Measurements from ENCODE around the gene IL9R.
"Not testable (repeated sequence)": the region's sequence is repeated elsewhere in the genome, so short reads cannot be mapped to it uniquely, and the experiment has no call there.

The IL9R gene, protein sequence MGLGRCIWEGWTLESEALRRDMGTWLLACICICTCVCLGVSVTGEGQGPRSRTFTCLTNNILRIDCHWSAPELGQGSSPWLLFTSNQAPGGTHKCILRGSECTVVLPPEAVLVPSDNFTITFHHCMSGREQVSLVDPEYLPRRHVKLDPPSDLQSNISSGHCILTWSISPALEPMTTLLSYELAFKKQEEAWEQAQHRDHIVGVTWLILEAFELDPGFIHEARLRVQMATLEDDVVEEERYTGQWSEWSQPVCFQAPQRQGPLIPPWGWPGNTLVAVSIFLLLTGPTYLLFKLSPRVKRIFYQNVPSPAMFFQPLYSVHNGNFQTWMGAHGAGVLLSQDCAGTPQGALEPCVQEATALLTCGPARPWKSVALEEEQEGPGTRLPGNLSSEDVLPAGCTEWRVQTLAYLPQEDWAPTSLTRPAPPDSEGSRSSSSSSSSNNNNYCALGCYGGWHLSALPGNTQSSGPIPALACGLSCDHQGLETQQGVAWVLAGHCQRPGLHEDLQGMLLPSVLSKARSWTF

DNA sequence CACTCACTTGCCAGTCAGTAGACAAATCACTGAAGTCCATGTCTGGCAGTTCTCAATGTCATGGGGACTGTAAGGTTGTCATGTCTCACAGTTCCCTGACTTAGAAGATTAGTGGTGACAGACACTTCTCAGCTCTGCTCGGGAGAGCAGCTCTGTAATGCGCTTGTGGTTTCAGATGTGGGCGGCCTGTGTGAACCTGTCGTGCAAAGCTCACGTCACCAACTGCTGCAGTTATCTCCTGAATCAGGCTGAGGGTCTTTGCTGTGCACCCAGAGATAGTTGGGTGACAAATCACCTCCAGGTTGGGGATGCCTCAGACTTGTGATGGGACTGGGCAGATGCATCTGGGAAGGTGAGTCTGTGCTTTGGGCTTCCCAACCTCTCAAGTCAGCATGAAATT lies at the start of gene IL9R:
TSS of gene IL9R (plus strand) at position 261 of the 400 bp plus-strand sequence. CDS start at position 325, 64 bp downstream.
- DNase-seq: no peak

DNA sequence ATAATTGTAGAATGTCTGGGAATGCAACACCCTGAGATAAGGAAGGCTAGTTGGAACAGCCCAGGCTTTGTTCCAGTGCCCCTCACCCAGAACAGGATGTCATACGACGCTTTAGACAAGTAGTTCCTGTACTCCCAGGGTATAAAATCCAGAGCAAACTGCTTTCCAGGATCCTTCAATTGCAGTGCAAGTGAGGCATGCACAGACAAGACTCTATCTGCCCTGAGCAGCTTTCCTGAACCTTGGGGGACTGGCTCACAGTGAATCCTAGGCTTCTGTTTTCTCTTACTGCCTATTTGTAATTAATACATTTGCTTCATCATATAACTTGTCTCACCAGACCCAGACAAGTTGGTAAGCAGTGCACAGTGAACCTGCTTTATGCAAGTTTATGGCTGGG lies 48.4 kb upstream of the IL9R start:
- no peak for DNase-seq

DNA sequence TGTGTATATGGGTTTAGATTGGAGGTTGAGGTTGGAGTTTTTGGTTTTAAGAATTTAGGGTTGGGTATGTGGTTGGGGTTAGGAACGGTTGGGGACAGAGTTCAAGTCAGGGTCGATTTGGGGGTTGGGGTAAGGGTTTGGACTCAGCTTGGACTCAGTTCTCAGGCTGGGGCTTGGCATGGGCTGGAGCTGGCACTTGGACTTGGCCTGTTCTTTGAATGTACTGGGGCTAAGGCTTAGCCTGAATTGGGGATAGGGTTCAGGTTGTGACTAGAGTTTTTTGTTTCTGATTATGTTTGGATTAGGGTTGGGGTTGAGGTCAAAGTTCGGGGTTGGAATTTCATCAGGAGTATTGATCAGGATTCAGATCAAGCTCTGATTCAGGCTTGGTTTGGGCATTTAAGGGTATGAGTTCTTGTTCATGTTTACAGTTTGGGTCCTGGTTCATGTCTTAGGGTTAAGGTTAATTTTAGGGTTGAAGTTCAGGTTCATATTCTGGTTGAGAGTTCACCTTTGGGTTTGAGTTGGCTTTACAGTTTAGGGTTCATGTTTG lies 46.2 kb upstream of the IL9R start:
- no peak for DNase-seq

DNA sequence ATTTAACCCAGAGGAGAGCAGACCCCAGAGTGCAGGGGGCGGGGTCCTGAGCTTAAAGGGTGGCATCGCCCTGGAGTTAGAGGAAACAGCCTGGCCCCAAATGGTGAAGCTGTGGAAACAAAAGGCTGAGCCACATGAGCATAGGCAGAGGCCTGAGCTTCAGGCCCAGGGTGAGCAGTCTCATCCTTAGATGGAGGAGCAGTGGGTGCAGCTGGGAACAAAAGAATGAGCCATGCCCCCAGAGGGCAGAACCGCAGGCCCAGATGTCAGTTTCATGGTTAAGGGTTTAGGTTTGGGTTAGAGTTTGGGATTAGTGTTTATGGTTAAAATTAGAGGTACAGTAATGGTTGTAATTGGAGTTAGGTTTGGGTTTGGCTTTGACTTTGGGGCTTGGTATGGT lies 44.4 kb upstream of the IL9R start:
- DNase-seq: no peak

DNA sequence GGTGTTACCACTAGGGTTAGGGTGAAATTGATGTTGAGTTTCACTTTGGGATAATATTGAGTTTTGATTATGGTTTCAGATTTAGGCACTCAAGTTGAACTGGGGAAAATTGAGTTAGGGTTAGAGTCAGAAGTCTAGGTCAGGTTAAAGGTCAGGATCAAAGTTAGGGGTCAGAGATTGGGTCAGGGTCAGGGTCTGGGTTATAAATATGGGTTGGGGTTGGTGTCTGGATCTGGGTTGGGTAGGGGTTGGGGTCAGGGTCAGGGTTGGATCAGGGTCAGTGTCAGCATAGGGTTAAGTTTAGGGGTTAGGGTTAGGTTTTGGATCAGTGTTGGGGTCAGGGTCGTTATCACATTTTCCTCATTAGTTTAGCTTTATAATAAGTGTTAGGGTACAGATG lies 42.7 kb upstream of the IL9R start:
- DNase-seq: no peak

DNA sequence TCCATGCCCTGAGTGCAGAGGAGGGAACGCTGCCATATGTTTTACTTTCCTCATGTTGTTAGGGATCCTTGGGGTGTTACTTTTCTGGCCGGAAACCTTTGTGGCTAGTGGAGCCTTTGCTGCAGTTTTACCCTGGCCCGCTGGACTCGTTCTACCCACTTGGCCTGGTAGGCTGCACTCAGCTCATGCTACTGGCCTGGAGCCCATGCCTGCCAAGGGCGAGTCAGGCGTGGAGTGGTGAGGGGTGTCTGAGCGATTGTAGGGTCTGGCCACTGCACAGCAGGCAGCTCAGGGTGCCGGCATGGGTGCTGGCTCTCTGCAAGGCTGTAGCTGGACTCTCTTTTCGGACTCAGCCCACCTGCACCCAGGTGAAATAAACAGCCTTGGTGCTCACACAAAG lies 41.4 kb upstream of the IL9R start:
- DNase-seq: no peak

GRCh38 chrX:155956649-155957048 lies 40.8 kb upstream of the IL9R start:
- no peak for DNase-seq

DNA sequence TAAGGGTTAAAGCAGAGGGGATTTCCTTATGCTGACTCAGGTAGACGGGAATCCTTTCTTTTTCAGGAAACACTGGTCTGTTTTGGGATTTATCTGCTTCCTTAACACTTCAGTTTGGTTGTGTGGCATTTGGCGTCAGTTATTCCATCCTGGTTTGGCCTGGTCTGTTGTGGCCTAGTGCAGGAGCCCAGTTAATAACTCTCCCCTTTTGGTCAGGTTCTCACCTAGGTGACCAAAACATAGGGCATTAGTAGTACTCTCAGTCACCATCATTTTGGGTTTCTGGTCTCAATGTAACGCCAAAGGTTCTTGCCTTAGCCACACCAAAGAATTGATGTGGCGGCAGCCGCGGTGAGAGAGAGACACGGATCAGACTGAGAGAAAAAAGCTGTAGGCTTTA lies 39.7 kb upstream of the IL9R start:
- no peak for DNase-seq

- no peak for DNase-seq
These were observed 38.4 kb upstream of the IL9R start for GRCh38 chrX:155959018-155959587.

DNA sequence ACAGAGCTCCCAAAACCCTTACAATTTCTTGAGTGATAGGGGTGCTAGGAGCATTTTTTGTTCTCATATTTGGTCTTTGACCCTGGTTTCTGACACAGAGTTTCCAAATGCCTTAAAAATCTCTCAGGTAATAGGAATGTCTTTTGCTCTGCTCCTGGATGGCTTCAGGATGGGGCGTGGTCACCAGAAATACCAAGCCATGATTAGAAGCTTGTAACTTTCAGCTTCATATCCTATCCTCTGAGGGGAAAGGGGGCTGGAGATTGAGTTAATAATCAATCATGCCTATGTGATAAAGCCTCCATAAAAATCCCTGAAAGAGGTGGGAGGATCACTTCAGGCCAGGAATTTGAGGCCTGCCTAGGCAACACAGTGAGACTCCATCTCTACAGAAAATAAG lies 34.6 kb upstream of the IL9R start:
- no peak for DNase-seq

DNA sequence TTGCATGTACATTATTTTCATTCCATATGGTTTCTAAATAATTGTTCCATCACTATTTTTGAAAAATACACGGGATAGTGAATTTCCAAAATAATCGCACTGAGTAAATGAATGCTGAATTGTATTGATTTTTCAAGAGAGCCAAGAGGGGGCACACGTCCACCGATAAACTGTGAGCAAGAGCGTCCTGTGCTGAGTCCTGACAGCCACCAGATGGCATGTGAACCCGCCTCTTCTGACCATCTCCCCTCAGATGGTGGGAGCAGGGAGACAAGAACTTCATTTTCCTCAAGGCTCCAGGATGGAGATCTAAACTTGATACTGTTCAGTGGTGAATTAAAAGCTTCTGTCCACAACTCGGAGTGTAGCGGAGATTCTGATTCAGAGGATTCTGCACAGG lies 30.6 kb upstream of the IL9R start:
- DNase-seq: no peak

GRCh38 chrX:155967653-155968325 lies 29.7 kb upstream of the IL9R start:
- no peak for DNase-seq

GRCh38 chrX:155968326-155968661 lies 29.2 kb upstream of the IL9R start:
- DNase-seq: no peak

- no peak for DNase-seq
These were observed 28.7 kb upstream of the IL9R start for GRCh38 chrX:155968791-155969190.

DNA sequence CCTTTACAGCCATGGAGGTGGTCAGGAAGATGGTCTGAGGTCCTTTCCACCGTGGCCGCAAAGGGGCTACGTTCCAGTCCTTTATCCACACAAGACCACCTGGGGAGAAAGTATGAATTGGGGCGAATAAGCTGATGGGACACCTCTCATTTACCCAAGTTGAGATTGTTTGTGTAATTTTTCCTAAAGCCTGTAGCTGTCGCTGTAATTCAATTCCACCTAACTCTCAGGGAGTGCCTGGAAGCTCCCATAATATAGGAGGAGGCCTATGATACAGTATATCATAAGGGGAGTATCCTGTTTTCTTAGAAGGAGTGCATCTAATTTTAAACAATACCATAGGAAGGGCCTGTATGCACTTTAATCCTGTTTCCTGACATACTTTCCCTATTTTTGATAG lies 25.8 kb upstream of the IL9R start:
- DNase-seq: not testable (repeated sequence)

- not testable (repeated sequence) for DNase-seq
These were observed 25.3 kb upstream of the IL9R start for GRCh38 chrX:155972241-155972640.

DNA sequence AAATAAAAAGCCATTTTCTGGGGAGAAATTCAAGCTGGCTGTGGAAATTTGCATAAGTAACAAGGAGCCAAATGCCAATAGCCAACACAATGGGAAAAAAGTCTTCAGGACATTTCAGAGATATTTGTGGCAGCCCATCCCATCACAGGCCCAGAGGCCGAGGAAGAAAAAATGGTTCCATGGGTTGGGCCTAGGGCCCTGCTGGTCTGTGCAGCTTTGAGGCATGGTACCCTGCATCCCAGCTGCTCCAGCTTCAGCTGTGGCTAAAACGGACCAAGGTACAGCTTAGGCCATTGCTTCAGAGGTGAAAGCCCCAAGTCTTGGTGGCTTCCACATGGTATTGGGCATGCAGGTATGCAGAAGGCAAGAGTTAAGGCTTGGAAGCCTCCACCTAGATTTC lies 14.2 kb upstream of the IL9R start:
- DNase-seq: no peak

GRCh38 chrX:155985208-155985607 lies 12.3 kb upstream of the IL9R start:
- no peak for DNase-seq

DNA sequence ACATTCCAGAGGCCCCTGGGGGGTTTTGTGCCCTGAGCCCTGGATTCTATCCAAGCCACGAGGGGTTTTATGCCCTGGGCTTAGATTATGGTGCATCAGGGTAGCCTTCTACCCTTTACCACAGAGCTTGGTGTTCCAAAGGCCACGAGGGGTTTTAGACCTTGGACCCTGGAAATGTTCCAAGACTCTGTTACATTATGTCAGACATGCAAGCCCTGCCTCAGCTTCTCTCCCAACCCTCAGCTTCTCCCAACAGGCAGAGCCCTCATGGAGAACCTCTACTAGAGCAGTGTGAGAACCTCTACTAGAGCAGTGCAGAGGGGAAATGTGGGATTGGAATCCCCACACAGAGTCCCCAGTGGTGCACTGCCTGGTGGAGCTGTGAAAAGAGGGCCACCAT lies 10.5 kb upstream of the IL9R start:
- not testable (repeated sequence) for DNase-seq

DNA sequence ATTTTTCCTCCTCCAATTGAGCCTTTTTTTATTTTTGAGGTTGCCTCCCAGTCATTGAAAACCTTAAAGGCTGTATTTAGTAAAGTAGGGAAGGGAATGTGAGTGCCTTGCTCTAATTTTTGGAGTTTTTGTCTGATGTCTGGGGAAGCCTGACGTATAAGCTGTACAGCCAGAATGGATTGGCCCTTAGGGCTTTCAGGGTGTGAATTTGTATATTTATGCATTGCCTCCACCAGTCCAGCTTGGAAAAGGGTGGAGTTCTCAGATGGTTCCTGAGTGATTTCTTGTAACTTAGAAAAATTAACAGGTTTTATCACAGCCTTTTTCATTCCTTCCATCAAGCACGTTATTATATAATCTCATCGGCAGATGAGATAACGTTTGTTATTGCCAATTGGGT lies 8.6 kb upstream of the IL9R start:
- DNase-seq: no peak

GRCh38 chrX:155993421-155993820 lies 4.1 kb upstream of the IL9R start:
- no peak for DNase-seq

DNA sequence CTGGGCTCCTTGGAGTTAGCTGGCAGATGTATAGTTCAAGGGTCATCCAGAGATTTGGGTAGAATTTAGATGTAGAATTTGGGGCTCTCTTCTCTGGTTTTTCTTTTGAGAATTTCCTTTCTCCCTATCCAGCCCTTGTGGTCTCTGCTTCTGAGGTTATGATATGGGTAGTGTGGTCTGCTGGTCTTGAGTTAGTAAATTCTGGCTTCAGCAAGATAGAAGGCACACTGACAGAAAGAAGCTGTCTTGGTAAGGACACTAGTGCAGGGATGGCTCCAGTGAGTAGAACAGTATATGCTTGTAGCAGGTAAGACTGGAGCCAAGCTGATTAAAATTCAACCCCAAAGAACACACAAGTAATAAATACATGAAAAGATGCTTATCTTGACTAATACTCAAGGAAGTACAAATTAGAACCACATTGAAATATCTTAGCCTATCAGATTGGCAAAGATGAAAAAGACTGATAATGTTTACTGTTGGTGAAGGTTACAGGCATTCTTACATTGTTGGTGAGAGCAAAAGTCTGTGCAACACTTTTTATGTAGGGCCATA lies 2.1 kb upstream of the IL9R start:
- no peak for DNase-seq

- no peak for DNase-seq
These were observed 620 bp downstream of the IL9R start for GRCh38 chrX:155998116-155998515.

All from NCI-H2107 (cell line).